Measurements from ENCODE around the gene PDZD2. TPM values are rescaled to one million over a fixed set of nuclear protein-coding genes. Genes with fewer than 3 reads are reported as not detected.

Gene PDZD2
- total RNA-seq, 1 donor from 2014 or later = 21.5 TPM

DNA sequence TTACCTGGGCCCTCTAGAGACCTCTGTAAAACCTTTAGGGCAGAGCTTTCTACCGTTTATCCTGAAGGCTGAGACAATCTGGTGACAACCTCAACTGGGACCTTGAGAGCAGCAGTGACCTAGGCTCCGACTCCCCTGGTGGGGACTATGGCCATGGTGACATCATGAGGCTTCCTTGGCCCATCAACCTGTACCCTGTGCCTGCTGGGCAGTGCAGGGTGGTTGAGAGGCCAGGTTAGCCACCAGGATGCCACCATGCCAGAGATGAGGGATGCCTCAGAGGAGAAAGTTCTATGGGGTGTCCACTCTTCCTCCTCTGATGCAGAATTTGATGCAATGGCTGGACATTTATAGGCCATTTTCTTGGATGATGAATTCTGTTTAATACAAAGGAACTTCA, 194.8 kb downstream of the PDZD2 start:
- Mint-ChIP-seq H3K27me3 (ENCODE audit: low read depth) (no peaks in the 10 kb centered on the region), H3K4me1 (peaks cover 16% of the 10 kb centered on the region), H3K4me3 (no peak overlapping the region), H3K9me3 (peaks cover 5% of the 10 kb centered on the region), H3K27ac (no peak overlapping the region), H3K36me3 (peaks cover 4% of the 10 kb centered on the region)
- DNase-seq (ENCODE audit: low spot score in 2 of 2, unreplicated experiment in 2 of 2) = no peak
- TF ChIP-seq, protein P1, sequence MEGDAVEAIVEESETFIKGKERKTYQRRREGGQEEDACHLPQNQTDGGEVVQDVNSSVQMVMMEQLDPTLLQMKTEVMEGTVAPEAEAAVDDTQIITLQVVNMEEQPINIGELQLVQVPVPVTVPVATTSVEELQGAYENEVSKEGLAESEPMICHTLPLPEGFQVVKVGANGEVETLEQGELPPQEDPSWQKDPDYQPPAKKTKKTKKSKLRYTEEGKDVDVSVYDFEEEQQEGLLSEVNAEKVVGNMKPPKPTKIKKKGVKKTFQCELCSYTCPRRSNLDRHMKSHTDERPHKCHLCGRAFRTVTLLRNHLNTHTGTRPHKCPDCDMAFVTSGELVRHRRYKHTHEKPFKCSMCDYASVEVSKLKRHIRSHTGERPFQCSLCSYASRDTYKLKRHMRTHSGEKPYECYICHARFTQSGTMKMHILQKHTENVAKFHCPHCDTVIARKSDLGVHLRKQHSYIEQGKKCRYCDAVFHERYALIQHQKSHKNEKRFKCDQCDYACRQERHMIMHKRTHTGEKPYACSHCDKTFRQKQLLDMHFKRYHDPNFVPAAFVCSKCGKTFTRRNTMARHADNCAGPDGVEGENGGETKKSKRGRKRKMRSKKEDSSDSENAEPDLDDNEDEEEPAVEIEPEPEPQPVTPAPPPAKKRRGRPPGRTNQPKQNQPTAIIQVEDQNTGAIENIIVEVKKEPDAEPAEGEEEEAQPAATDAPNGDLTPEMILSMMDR (IDR thresholded peaks at IDR 0.05; ENCODE audit: unreplicated experiment) = no peak

DNA sequence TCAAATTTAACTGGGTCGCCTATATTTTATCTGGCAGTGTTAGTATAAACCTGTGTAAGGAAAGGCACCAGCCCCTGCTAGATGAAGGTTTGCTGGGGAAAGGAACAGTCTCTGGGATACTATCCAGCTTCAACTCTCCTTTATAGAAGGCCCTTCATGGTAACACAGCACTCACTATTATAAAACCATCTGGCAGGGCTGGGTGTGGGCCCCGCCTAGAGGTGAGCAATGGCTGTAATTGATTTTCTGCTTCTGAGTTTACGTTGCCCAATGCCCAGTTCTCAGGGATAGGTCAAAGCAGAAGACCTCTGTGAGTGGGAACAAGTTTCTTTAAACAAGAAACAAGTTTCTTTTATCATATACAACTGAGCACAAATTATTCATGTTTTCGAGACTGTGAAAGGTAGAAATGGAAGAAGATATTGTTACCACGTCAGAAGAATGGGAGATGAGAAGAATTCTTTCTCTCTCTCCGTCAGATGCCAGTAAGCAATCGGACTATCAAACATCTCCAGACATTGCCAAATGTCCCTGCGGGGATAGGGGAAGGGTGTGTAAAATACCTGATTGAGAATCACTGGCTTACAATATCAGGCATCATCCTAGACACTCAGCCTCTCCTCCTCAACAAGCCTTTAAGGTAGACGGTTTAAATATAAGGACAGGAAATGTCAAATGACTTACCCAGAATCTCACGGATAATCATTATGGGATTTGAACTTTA, 205.9 kb downstream of the PDZD2 start:
- H3K27me3 Mint-ChIP-seq (ENCODE audit: low read depth) = no peaks in the 10 kb centered on the region
- H3K9me3 Mint-ChIP-seq = no peaks in the 10 kb centered on the region
- H3K36me3 Mint-ChIP-seq = no peaks in the 10 kb centered on the region
- H3K4me1 Mint-ChIP-seq = peaks cover under 1% of the 10 kb centered on the region
- no peak overlapping the region for H3K4me3 Mint-ChIP-seq
- H3K27ac Mint-ChIP-seq = no peak overlapping the region
- no peak for DNase-seq (ENCODE audit: low spot score in 2 of 2, unreplicated experiment in 2 of 2)
- TF ChIP-seq, protein P1 (IDR thresholded peaks at IDR 0.05; ENCODE audit: unreplicated experiment) = no peak

DNA sequence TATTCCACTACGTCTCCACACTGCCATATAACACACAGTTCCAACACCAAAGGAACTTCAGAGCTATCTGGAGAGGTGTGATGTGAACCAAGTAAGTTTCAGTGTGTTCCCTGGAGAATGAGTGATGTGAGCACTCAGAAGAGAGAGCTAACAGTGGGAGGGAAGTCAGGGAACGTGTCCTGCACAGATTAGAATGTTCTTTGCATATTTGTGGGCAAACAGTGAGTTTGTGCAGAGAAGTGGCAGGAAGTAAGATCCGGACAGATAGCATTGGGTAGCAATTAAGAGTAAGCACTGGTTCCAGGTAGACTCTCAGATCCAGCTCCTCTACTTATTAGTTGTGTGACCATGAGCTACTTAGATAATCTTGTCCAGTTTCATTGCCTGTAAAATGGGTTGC, 206.4 kb downstream of the PDZD2 start:
- Mint-ChIP-seq H3K4me1 (no peaks in the 10 kb centered on the region), H3K27ac (no peak overlapping the region), H3K9me3 (no peaks in the 10 kb centered on the region), H3K36me3 (no peaks in the 10 kb centered on the region), H3K27me3 (ENCODE audit: low read depth) (no peaks in the 10 kb centered on the region), H3K4me3 (no peak overlapping the region)
- TF ChIP-seq, protein P1 (IDR thresholded peaks at IDR 0.05; ENCODE audit: unreplicated experiment) = no peak
- no peak for DNase-seq (ENCODE audit: low spot score in 2 of 2, unreplicated experiment in 2 of 2)

DNA sequence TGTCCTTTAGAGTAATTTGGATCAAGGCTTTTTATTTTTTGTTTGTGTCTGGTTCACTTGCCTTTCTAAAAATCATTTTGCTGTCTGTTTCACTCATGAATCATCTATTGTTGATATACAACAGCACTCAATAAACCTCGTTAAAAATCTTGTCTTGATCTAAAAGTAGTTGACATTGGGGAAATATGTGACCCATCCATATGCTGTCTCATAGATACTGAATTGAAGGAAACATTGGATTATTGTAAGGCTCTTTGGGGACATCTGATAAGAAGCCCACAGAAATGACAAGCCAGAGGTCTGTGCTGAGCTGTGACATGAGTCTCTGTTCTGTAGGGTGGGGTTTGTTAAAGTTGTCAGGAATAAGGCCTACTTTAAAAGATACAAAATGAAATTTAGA, 208.0 kb downstream of the PDZD2 start:
- H3K4me3 Mint-ChIP-seq = no peak overlapping the region
- no peak overlapping the region for H3K27ac Mint-ChIP-seq
- no peak for DNase-seq (ENCODE audit: low spot score in 2 of 2, unreplicated experiment in 2 of 2)
- H3K27me3 Mint-ChIP-seq (ENCODE audit: low read depth) = no peaks in the 10 kb centered on the region
- no peaks in the 10 kb centered on the region for H3K36me3 Mint-ChIP-seq
- peaks cover 8% of the 10 kb centered on the region for H3K4me1 Mint-ChIP-seq
- no peaks in the 10 kb centered on the region for H3K9me3 Mint-ChIP-seq
- TF ChIP-seq, protein P1 (IDR thresholded peaks at IDR 0.05; ENCODE audit: unreplicated experiment) = no peak

DNA sequence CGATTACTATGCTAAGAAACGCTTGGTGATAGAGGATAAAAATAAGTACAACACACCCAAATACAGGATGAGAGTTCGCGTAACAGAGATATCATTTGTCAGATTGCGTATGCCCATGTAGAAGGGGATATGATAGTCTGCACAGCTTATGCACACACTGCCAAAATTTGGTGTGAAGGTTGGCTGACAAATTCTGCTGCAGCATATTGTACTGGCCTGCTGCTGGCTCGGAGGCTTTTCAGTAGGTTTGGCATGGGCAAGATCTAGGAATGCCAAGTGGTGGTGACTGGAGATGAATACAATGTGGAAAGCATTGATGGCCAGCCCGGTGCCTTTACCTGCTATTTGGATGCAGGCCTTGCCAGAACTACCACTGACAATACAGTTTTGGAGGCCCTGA, 208.4 kb downstream of the PDZD2 start:
- H3K27me3 Mint-ChIP-seq (ENCODE audit: low read depth) = no peaks in the 10 kb centered on the region
- H3K4me1 Mint-ChIP-seq = peaks cover 8% of the 10 kb centered on the region
- DNase-seq (ENCODE audit: low spot score in 2 of 2, unreplicated experiment in 2 of 2) = no peak
- H3K4me3 Mint-ChIP-seq = no peak overlapping the region
- H3K27ac Mint-ChIP-seq = no peak overlapping the region
- TF ChIP-seq, protein P1 (IDR thresholded peaks at IDR 0.05; ENCODE audit: unreplicated experiment) = no peak
- H3K36me3 Mint-ChIP-seq = no peaks in the 10 kb centered on the region
- no peaks in the 10 kb centered on the region for H3K9me3 Mint-ChIP-seq

All from mesothelial cell of epicardium (in vitro differentiated cells).